ENCODE measurements around the gene LGALS9. TPM values are rescaled to one million over a fixed set of nuclear protein-coding genes. Genes with fewer than 3 reads are reported as not detected.
"Not testable (repeated sequence)": the region's sequence is repeated elsewhere in the genome, so short reads cannot be mapped to it uniquely, and the experiment has no call there.

LGALS9 gene
- polyA plus RNA-seq, 1 donor (not counting 4 experiments of a cell fraction or from before 2014, with no cell fraction given): 0.94 TPM

- Histone ChIP-seq H3K4me1 (ENCODE audit: control insufficient read depth, extremely low read depth, insufficient read depth, low read length) (peaks cover 24% of the 10 kb centered on the region), H4K20me1 (ENCODE audit: control insufficient read depth, extremely low read depth, insufficient read depth, low read length) (no peaks in the 10 kb centered on the region), H3K27ac (ENCODE audit: control insufficient read depth, insufficient read depth, low read length) (no peak overlapping the region), H3K4me2 (ENCODE audit: control insufficient read depth, extremely low read depth, insufficient read depth, low read depth, low read length) (no peak overlapping the region), H3K36me3 (ENCODE audit: control insufficient read depth in 2 of 2, extremely low read depth in 1 of 2, insufficient read depth in 2 of 2, low read length in 2 of 2) (no peaks in the 10 kb centered on the region), H2AFZ (ENCODE audit: control insufficient read depth, low read length) (no peak overlapping the region), H3K9ac (ENCODE audit: control insufficient read depth, extremely low read depth, insufficient read depth, low read length) (no peak overlapping the region), H3K9me1 (ENCODE audit: control insufficient read depth, extremely low read depth, insufficient read depth, low read length) (no peaks in the 10 kb centered on the region), H3K4me3 (ENCODE audit: control insufficient read depth in 2 of 3, extremely low read depth in 1 of 3, insufficient read depth in 2 of 3, low read depth in 1 of 3, low read length in 3 of 3) (no peak overlapping the region), H3K9me3 (ENCODE audit: control insufficient read depth, low read depth, low read length) (no peaks in the 10 kb centered on the region), H3K27me3 (ENCODE audit: control insufficient read depth, extremely low read depth, insufficient read depth, low read length) (no peaks in the 10 kb centered on the region), H3K79me2 (ENCODE audit: control insufficient read depth, insufficient read depth, low read length) (no peaks in the 10 kb centered on the region)
- DNase-seq (ENCODE audit: low read depth, low spot score) (no peak), FAIRE-seq (no peak)
- dilution Hi-C loops (cut with MboI; ENCODE audit: extremely low pct_ligation_motif_present, low sequenced_read_pairs): no loop called here
- TF ChIP-seq EZH2 (IDR thresholded peaks at IDR 0.05; ENCODE audit: low read length) (no peak), CTCF (optimal IDR thresholded peaks at IDR 0.05 in 1 of 3, IDR thresholded peaks at IDR 0.05 in 1 of 3, conservative IDR thresholded peaks at IDR 0.05 in 1 of 3; ENCODE audit: extremely low read depth in 1 of 3, insufficient read depth in 2 of 3, low read length in 3 of 3) (no peak)
These were observed 2.6 kb upstream of the LGALS9 start for GRCh38 chr17:27628376-27628775.

- H3K9me3 ChIP-seq (ENCODE audit: control insufficient read depth, low read depth, low read length); H3K4me3 ChIP-seq (ENCODE audit: control insufficient read depth in 2 of 3, extremely low read depth in 1 of 3, insufficient read depth in 2 of 3, low read depth in 1 of 3, low read length in 3 of 3); H3K27ac ChIP-seq (ENCODE audit: control insufficient read depth, insufficient read depth, low read length); H3K4me2 ChIP-seq (ENCODE audit: control insufficient read depth, extremely low read depth, insufficient read depth, low read depth, low read length); H2AFZ ChIP-seq (ENCODE audit: control insufficient read depth, low read length); dilution Hi-C loops (cut with MboI; ENCODE audit: extremely low pct_ligation_motif_present, low sequenced_read_pairs); H3K9ac ChIP-seq (ENCODE audit: control insufficient read depth, extremely low read depth, insufficient read depth, low read length); H3K79me2 ChIP-seq (ENCODE audit: control insufficient read depth, insufficient read depth, low read length); H3K27me3 ChIP-seq (ENCODE audit: control insufficient read depth, extremely low read depth, insufficient read depth, low read length); H4K20me1 ChIP-seq (ENCODE audit: control insufficient read depth, extremely low read depth, insufficient read depth, low read length); H3K9me1 ChIP-seq (ENCODE audit: control insufficient read depth, extremely low read depth, insufficient read depth, low read length); H3K36me3 ChIP-seq (ENCODE audit: control insufficient read depth in 2 of 2, extremely low read depth in 1 of 2, insufficient read depth in 2 of 2, low read length in 2 of 2); FAIRE-seq: not testable (repeated sequence)
- peaks cover 24% of the 10 kb centered on the region for H3K4me1 ChIP-seq (ENCODE audit: control insufficient read depth, extremely low read depth, insufficient read depth, low read length)
- DNase-seq (ENCODE audit: low read depth, low spot score): peak; percentile 11
These were observed 1.7 kb upstream of the LGALS9 start for GRCh38 chr17:27629260-27629659.

- Histone ChIP-seq H4K20me1 (ENCODE audit: control insufficient read depth, extremely low read depth, insufficient read depth, low read length) (no peaks in the 10 kb centered on the region), H3K4me3 (ENCODE audit: control insufficient read depth in 2 of 3, extremely low read depth in 1 of 3, insufficient read depth in 2 of 3, low read depth in 1 of 3, low read length in 3 of 3) (no peak overlapping the region), H3K27me3 (ENCODE audit: control insufficient read depth, extremely low read depth, insufficient read depth, low read length) (no peaks in the 10 kb centered on the region), H2AFZ (ENCODE audit: control insufficient read depth, low read length) (peak overlapping the region; percentile 5), H3K36me3 (ENCODE audit: control insufficient read depth in 2 of 2, extremely low read depth in 1 of 2, insufficient read depth in 2 of 2, low read length in 2 of 2) (no peaks in the 10 kb centered on the region), H3K79me2 (ENCODE audit: control insufficient read depth, insufficient read depth, low read length) (no peaks in the 10 kb centered on the region), H3K9ac (ENCODE audit: control insufficient read depth, extremely low read depth, insufficient read depth, low read length) (no peak overlapping the region), H3K9me3 (ENCODE audit: control insufficient read depth, low read depth, low read length) (no peaks in the 10 kb centered on the region), H3K9me1 (ENCODE audit: control insufficient read depth, extremely low read depth, insufficient read depth, low read length) (no peaks in the 10 kb centered on the region), H3K4me2 (ENCODE audit: control insufficient read depth, extremely low read depth, insufficient read depth, low read depth, low read length) (peak overlapping the region; percentile 41), H3K27ac (ENCODE audit: control insufficient read depth, insufficient read depth, low read length) (no peak overlapping the region), H3K4me1 (ENCODE audit: control insufficient read depth, extremely low read depth, insufficient read depth, low read length) (peaks cover 24% of the 10 kb centered on the region)
- dilution Hi-C loops (cut with MboI; ENCODE audit: extremely low pct_ligation_motif_present, low sequenced_read_pairs): no loop called here
- peak; percentile 62 for DNase-seq (ENCODE audit: low read depth, low spot score)
- FAIRE-seq: no peak
- TF ChIP-seq EZH2 (IDR thresholded peaks at IDR 0.05; ENCODE audit: low read length) (no peak), CTCF (optimal IDR thresholded peaks at IDR 0.05 in 1 of 3, IDR thresholded peaks at IDR 0.05 in 1 of 3, conservative IDR thresholded peaks at IDR 0.05 in 1 of 3; ENCODE audit: extremely low read depth in 1 of 3, insufficient read depth in 2 of 3, low read length in 3 of 3) (no peak)
These were observed 398 bp downstream of the LGALS9 start for GRCh38 chr17:27631411-27631760.

Data from keratinocyte (primary cell).